ENCODE results near the gene ZNF789. TPM values are rescaled to one million over a fixed set of nuclear protein-coding genes. Genes with fewer than 3 reads are reported as not detected.

The ZNF789 gene
- total RNA-seq, 1 donor = 11.7 TPM

DNA sequence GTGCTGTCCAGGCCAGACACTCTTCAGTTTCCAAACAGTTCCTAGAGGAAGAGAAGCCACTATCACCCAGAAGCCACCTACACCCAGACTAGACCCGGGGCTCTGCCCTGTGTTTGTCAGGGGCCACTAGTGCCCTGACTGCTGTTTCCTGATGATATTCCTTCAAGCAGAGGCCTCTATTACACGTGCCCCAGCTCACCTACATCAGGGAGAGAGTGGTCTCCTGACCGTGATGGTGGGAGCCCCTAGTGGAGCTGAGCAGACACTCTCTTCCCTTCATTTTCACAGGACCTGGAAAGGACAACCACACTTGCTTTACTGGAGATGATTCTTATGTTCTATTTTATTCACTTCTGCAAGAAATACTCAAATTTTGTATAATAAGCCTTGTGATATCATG, 18.2 kb downstream of the ZNF789 start:
- no peak for DNase-seq (ENCODE audit: low read depth)
- TF ChIP-seq, protein P1, sequence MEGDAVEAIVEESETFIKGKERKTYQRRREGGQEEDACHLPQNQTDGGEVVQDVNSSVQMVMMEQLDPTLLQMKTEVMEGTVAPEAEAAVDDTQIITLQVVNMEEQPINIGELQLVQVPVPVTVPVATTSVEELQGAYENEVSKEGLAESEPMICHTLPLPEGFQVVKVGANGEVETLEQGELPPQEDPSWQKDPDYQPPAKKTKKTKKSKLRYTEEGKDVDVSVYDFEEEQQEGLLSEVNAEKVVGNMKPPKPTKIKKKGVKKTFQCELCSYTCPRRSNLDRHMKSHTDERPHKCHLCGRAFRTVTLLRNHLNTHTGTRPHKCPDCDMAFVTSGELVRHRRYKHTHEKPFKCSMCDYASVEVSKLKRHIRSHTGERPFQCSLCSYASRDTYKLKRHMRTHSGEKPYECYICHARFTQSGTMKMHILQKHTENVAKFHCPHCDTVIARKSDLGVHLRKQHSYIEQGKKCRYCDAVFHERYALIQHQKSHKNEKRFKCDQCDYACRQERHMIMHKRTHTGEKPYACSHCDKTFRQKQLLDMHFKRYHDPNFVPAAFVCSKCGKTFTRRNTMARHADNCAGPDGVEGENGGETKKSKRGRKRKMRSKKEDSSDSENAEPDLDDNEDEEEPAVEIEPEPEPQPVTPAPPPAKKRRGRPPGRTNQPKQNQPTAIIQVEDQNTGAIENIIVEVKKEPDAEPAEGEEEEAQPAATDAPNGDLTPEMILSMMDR (IDR thresholded peaks at IDR 0.05; ENCODE audit: insufficient read depth, low read depth, low read length) = no peak
- H3K4me3 ChIP-seq (ENCODE audit: low read depth, low read length) = no peak overlapping the region

DNA sequence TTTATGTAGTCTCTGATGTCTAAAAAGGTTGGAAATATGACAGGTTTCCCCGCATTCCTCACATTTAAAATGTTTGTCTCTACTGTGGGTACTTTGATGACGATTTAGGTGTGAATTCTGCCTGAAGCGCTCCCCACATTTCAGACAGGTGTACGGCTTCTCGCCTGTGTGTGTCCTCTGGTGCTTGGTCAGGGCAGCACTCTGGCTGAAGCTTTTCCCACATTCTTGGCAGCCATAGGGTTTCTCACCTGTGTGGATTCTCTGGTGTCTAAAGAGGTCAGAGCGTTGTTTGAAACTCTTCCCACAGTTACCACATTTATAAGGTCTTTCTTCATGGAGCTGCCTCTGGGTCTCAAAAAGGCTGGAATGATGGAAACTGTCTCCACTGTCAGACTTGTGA, 21.1 kb downstream of the ZNF789 start:
- DNase-seq (ENCODE audit: low read depth) = no peak
- no peak overlapping the region for H3K4me3 ChIP-seq (ENCODE audit: low read depth, low read length)
- TF ChIP-seq, protein P1 (IDR thresholded peaks at IDR 0.05; ENCODE audit: insufficient read depth, low read depth, low read length) = no peak

DNA sequence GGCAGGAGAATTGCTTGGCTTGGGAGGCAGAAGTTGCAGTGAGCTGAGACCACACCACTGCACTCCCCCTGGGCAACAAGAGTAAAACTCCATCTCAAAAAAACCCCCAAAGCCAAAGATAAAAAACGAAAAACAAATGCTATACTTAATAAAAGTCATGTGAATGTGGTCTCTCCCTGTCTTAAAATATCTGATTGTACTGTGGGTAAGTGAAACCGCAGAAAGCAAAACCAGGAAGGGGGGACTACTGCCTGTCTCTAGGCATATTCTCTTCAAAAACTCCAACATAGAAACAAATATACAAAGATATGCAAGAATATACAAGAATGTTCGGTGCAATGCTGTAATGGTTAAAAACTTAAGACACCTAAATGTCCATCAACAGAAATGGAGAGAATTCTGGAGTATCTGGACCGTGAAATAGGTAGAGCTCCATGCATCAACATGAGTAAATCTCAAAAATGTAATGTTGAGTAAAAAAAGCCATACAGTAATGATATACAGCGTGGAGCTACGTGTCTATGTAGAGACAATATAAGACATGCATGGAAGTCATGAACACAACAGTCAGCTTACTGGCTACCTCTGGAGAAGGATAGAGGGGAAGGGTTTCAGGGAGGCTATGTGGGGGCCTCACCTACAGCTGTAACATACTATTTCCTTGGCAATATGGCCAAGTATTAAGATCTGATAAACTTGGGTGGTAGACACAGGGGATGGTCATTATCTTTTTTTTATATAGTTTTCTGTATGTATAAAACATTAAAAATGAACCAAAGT, 25.3 kb downstream of the ZNF789 start:
- H3K4me3 ChIP-seq (ENCODE audit: low read depth, low read length) = peak overlapping the region; percentile 90
- no peak for DNase-seq (ENCODE audit: low read depth)
- TF ChIP-seq, protein P1 (IDR thresholded peaks at IDR 0.05; ENCODE audit: insufficient read depth, low read depth, low read length) = no peak

DNA sequence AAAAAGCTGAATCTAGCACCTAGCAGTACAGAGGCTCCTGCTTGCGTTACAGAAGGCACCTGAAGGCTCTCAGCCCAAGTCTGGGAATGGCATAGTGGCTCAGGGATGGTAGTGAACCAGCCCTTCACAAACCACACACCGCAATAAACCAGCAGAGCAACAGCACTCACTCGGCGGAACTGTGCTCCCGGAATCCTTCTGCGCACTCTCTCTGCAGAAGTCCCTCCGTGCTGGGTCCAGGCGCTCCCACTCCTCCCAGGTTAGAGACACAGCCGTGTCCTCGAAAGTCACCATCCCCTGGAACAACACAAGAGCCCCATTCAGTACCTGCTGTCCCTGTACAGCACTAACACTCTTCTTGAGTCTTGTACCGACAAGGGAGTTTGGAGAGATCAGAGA, 25.9 kb downstream of the ZNF789 start:
- H3K4me3 ChIP-seq (ENCODE audit: low read depth, low read length) = peak overlapping the region; percentile 90
- TF ChIP-seq, protein P1 (IDR thresholded peaks at IDR 0.05; ENCODE audit: insufficient read depth, low read depth, low read length) = no peak
- DNase-seq (ENCODE audit: low read depth) = no peak

DNA sequence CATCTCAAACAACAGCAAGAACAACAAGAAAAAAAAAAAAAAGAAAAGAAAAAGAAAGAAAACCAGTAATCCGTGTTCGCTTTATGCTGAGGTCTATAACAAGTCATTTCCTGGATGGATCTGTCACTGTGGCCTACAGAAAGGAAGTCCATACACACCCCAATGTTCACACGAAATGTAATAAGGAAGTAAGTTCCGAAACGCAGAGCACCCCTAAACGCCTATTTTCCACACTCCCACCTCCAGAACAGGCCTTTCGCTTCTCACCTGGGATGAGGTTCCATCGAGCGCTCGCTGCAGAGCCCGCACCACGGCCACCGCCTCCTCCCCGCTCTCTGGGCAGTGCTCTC, 26.7 kb downstream of the ZNF789 start:
- peak; percentile 21 for DNase-seq (ENCODE audit: low read depth)
- TF ChIP-seq, protein P1 (IDR thresholded peaks at IDR 0.05; ENCODE audit: insufficient read depth, low read depth, low read length) = no peak
- H3K4me3 ChIP-seq (ENCODE audit: low read depth, low read length) = peak overlapping the region; percentile 90

DNA sequence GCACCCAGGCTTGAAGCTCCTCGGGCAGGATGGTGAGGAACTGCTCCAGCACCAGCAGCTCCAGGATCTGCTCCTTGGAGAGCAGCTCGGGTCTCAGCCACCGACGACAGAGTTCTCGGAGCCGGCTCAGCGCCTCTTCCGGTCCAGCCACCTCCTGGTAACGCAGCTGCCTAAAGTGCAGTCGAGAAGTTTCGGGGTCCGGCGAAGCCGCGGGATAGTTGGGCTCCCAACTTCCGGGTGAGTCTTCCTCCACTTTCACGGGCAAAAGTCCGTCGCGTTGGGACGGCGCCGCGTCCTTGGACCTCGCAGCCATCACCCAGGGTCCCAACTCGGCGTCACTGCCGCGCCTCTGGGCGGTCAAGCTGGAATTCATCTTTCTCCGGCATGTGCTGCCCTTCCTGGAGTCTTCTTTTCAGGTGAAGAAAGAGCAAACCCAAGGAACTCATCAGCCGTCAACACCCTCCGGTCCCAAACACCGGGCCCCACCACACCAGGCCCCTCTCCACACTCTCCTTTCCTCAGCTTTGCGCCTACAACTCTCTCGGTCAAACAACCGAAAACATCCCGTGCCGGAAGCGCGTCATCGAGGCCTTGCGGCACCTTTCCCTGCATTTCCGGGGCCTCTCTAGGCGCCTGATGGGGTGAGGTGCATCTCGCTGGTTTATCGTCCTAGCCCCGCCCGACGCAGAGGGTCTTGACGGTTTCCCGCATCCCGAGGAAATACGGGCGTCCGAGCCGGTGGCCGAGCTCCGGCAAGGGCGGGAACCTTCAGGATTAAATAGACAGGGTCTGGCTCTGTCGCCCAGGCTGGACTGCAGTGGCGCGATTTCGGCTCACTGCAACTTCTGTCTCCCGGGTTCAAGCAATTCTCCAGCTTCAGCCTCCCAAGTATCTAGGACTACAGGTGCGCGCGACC, 27.3 kb downstream of the ZNF789 start, which contains the start of gene ZNF394:
Gene ZNF394 (minus strand): TSS at position 561 of the 916 bp plus-strand sequence. CDS start 188 bp downstream, at position 373.
- TF ChIP-seq, protein P1 (IDR thresholded peaks at IDR 0.05; ENCODE audit: insufficient read depth, low read depth, low read length) = no peak
- peak within 1 kb of the TSS; percentile 90 for H3K4me3 ChIP-seq (ENCODE audit: low read depth, low read length)
- DNase-seq (ENCODE audit: low read depth) = peak; percentile 94

All from fibroblast of villous mesenchyme (primary cell).